H9 (cell line): Measurements from ENCODE around the gene HEXA. TPM values are rescaled to one million over a fixed set of nuclear protein-coding genes. Genes with fewer than 3 reads are reported as not detected.

ENCODE experiments used
- DNase-seq: peaks from one replicate; pipeline ENCODE4 v3.0.0-alpha.2; 2017
- H2AFZ ChIP-seq: one replicate; pipeline ENCODE4 v1.6.1; 2013; ENCODE audit warnings: mild to moderate bottlenecking, low read length, control low read depth, moderate library complexity
- H2AK5ac ChIP-seq: 2 replicates; pipeline ENCODE4 v1.6.1; 2013; ENCODE audit warnings: low read length, control low read depth, mixed read lengths; ENCODE audit not compliant: insufficient read length
- H2BK120ac ChIP-seq: one replicate; pipeline ENCODE4 v1.6.1; 2013; ENCODE audit warnings: low read depth, mild to moderate bottlenecking, low read length, control low read depth, inconsistent platforms; ENCODE audit not compliant: poor library complexity, severe bottlenecking
- H2BK12ac ChIP-seq: 2 replicates; pipeline ENCODE4 v1.6.1; 2013; ENCODE audit warnings: low read length, control low read depth, mixed read lengths, low read depth; ENCODE audit not compliant: insufficient read length
- H2BK15ac ChIP-seq: 2 replicates; pipeline ENCODE4 v1.6.1; 2013; ENCODE audit warnings: low read depth, low read length, control low read depth
- H2BK20ac ChIP-seq: one replicate; pipeline ENCODE4 v1.6.1; 2013; ENCODE audit warnings: low read depth, mild to moderate bottlenecking, low read length, control low read depth, inconsistent platforms; ENCODE audit not compliant: poor library complexity, severe bottlenecking
- H2BK5ac ChIP-seq: 2 replicates; pipeline ENCODE4 v1.6.1; 2013; ENCODE audit warnings: low read length, control low read depth, mixed read lengths; ENCODE audit not compliant: insufficient read length
- H3K14ac ChIP-seq: 2 replicates; pipeline ENCODE4 v1.6.1; 2013; ENCODE audit warnings: low read length, control low read depth; ENCODE audit not compliant: insufficient read depth
- H3K18ac ChIP-seq: 2 replicates; pipeline ENCODE4 v1.6.1; 2013; ENCODE audit warnings: low read depth, mild to moderate bottlenecking, mixed read lengths, low read length, control low read depth; ENCODE audit not compliant: insufficient read length
- H3K23ac ChIP-seq: 2 replicates; pipeline ENCODE4 v1.6.1; 2013; ENCODE audit warnings: low read length, control low read depth, mixed read lengths, low read depth; ENCODE audit not compliant: insufficient read length
- H3K23me2 ChIP-seq: 2 replicates; pipeline ENCODE4 v1.6.1; 2013; ENCODE audit warnings: low read depth, mild to moderate bottlenecking, mixed read lengths, low read length, control low read depth; ENCODE audit not compliant: insufficient read length, poor library complexity, severe bottlenecking
- H3K27ac ChIP-seq: 2 replicates; pipeline ENCODE4 v1.5.1; 2013; ENCODE audit warnings: low read length, control low read depth, mixed read lengths, low read depth; ENCODE audit not compliant: insufficient read length
- H3K27me3 ChIP-seq: 2 replicates; pipeline ENCODE4 v1.6.1; 2013; ENCODE audit warnings: low read length, control low read depth, inconsistent platforms; ENCODE audit not compliant: insufficient read depth
- H3K4ac ChIP-seq: 2 replicates; pipeline ENCODE4 v1.6.1; 2013; ENCODE audit warnings: low read depth, mild to moderate bottlenecking, control low read depth, inconsistent platforms, low read length, moderate library complexity
- H3K4me1 ChIP-seq: 2 replicates; pipeline ENCODE4 v1.6.1; 2013; ENCODE audit warnings: low read length, control low read depth, inconsistent platforms; ENCODE audit not compliant: insufficient read depth
- H3K4me2 ChIP-seq: 2 replicates; pipeline ENCODE4 v1.6.1; 2013; ENCODE audit warnings: low read length, control low read depth, mixed read lengths; ENCODE audit not compliant: insufficient read length, insufficient read depth
- H3K56ac ChIP-seq: 2 replicates; pipeline ENCODE4 v1.6.1; 2013; ENCODE audit warnings: low read depth, mild to moderate bottlenecking, mixed read lengths, low read length, control low read depth; ENCODE audit not compliant: insufficient read length
- H3K79me1 ChIP-seq: 2 replicates; pipeline ENCODE4 v1.6.1; 2013; ENCODE audit warnings: low read depth, mild to moderate bottlenecking, moderate library complexity, low read length, control low read depth, inconsistent platforms; ENCODE audit not compliant: insufficient read depth, poor library complexity, severe bottlenecking
- H3K79me2 ChIP-seq: 2 replicates; pipeline ENCODE4 v1.6.1; 2013; ENCODE audit warnings: low read length, control low read depth, inconsistent platforms; ENCODE audit not compliant: insufficient read depth
- H3K9ac ChIP-seq: 2 replicates; pipeline ENCODE4 v1.6.1; 2013; ENCODE audit warnings: low read length, control low read depth, mixed read lengths; ENCODE audit not compliant: insufficient read length; ENCODE audit errors: extremely low read depth
- H3K9me3 ChIP-seq: one replicate; pipeline ENCODE4 v1.6.1; 2013; ENCODE audit warnings: low read depth, low read length, inconsistent platforms; ENCODE audit not compliant: control insufficient read depth
- H3T11ph ChIP-seq: one replicate; pipeline ENCODE4 v1.6.1; 2013; ENCODE audit warnings: mild to moderate bottlenecking, low read length, control low read depth, inconsistent platforms
- H4K20me1 ChIP-seq: one replicate; pipeline ENCODE4 v1.6.1; 2013; ENCODE audit not compliant: control insufficient read depth, insufficient read length, insufficient read depth
- H4K5ac ChIP-seq: 2 replicates; pipeline ENCODE4 v1.6.1; 2013; ENCODE audit warnings: low read depth, mild to moderate bottlenecking, mixed read lengths, low read length, control low read depth; ENCODE audit not compliant: insufficient read length
- H4K8ac ChIP-seq: replicated peaks from 2 replicates; pipeline ENCODE4 v1.6.1; 2013; ENCODE audit warnings: low read length, control low read depth, mixed read lengths, low read depth; ENCODE audit not compliant: insufficient read length
- H4K91ac ChIP-seq: 2 replicates; pipeline ENCODE4 v1.6.1; 2013; ENCODE audit warnings: low read depth, mild to moderate bottlenecking, moderate library complexity, mixed read lengths, low read length, control low read depth; ENCODE audit not compliant: insufficient read length
- H3K27ac Mint-ChIP-seq, 3 experiments: 2 replicates in 2 of 3; 3 replicates in 1 of 3; pipeline ENCODE4 v1.8.0; 2020 to 2021; ENCODE audit warnings: mixed read lengths in 3 of 3, mild to moderate bottlenecking in 1 of 3, moderate library complexity in 1 of 3
- H3K27me3 Mint-ChIP-seq: 2 replicates; pipeline ENCODE4 v1.8.0; 2021; ENCODE audit warnings: low read depth, mild to moderate bottlenecking, moderate library complexity, mixed read lengths
- H3K36me3 Mint-ChIP-seq, 3 experiments: 2 replicates in 2 of 3; 3 replicates in 1 of 3; pipeline ENCODE4 v1.8.0; 2020 to 2021; ENCODE audit warnings: low read depth in 3 of 3, mixed read lengths in 3 of 3; ENCODE audit not compliant: insufficient read depth in 1 of 3
- H3K4me1 Mint-ChIP-seq, 2 experiments: 2 replicates each; pipeline ENCODE4 v1.8.0; 2020; ENCODE audit warnings: mixed read lengths in 2 of 2
- H3K4me3 Mint-ChIP-seq, 2 experiments: 2 replicates in 1 of 2; 3 replicates in 1 of 2; pipeline ENCODE4 v1.8.0; 2020 to 2021; ENCODE audit warnings: mild to moderate bottlenecking in 2 of 2, mixed read lengths in 2 of 2, moderate library complexity in 1 of 2
- H3K9me3 Mint-ChIP-seq, 2 experiments: 2 replicates in 1 of 2; 3 replicates in 1 of 2; pipeline ENCODE4 v1.8.0; 2020; ENCODE audit warnings: mild to moderate bottlenecking in 2 of 2, mixed read lengths in 2 of 2, moderate library complexity in 1 of 2
- CTCF ChIP-seq: fragments of 200-600 bp; sonication (generic); conservative IDR thresholded peaks from 3 replicates; pipeline ENCODE4 v1.8.0; 2021; ENCODE audit warnings: antibody characterized with exemption, mild to moderate bottlenecking
- WGBS: extraction: QIAGEN DNeasy Blood & Tissue Kit; methylation state at CpG from one replicate; pipeline ENCODE4 v1.1.7; 2013; ENCODE audit warnings: missing lambda C conversion rate, low lambda C conversion rate, mixed read lengths; ENCODE audit not compliant: insufficient read length; ENCODE audit errors: extremely low coverage; 5-methylcytosine and 5-hydroxymethylcytosine counted together
- total RNA-seq: library from RNA; stranded (reverse); gene quantifications from 2 replicates; pipeline ENCODE4 v1.2.1, GENCODE V29; 2021

Gene HEXA
- total RNA-seq, 1 experiment from 2014 or later, result 54.7 TPM

- Histone ChIP-seq H3K18ac (no peak overlapping the region), H3K4ac (no peak overlapping the region), H3K4me1 (no peaks in the 10 kb centered on the region), H3K23ac (no peak overlapping the region), H4K8ac (no peak overlapping the region), H3K27ac (no peak overlapping the region), H3K56ac (no peak overlapping the region), H2AFZ (no peak overlapping the region), H3K4me2 (no peak overlapping the region), H3K79me1 (no peaks in the 10 kb centered on the region), H3K27me3 (no peaks in the 10 kb centered on the region), H3K9me3 (no peaks in the 10 kb centered on the region), H2BK20ac (no peak overlapping the region), H2BK12ac (no peak overlapping the region), H4K91ac (no peak overlapping the region), H4K5ac (no peak overlapping the region), H4K20me1 (no peaks in the 10 kb centered on the region), H3T11ph (no peak overlapping the region), H3K9ac (no peak overlapping the region), H2BK5ac (no peak overlapping the region), H3K23me2 (no peaks in the 10 kb centered on the region), H3K14ac (no peak overlapping the region), H2BK120ac (no peak overlapping the region), H3K79me2 (no peaks in the 10 kb centered on the region), H2AK5ac (no peak overlapping the region), H2BK15ac (no peak overlapping the region)
- no peak for DNase-seq
- H3K27ac Mint-ChIP-seq, result no peak overlapping the region
- TF ChIP-seq CTCF, result no peak
- no CpG with 5 or more reads among the region's 3 CpGs for WGBS
- peaks cover 48% of the 10 kb centered on the region for H3K27me3 Mint-ChIP-seq
- H3K4me1 Mint-ChIP-seq, result no peaks in the 10 kb centered on the region
- no peak overlapping the region for H3K4me3 Mint-ChIP-seq
- H3K9me3 Mint-ChIP-seq, result peaks cover 0 to 3% of the 10 kb centered on the region in 2 experiments; a peak in 3 of 5 replicates
- no peaks in the 10 kb centered on the region for H3K36me3 Mint-ChIP-seq
Measured at GRCh38 chr15:72389231-72389630, 13.4 kb upstream of the HEXA start.
